IPS-NIHi7 (cell line): ENCODE data around the gene PROK2.

Experiments
- DNase-seq: peaks from one replicate; pipeline ENCODE4 v3.0.0; 2012; ENCODE audit warnings: mixed read lengths; ENCODE audit errors: extremely low spot score

PROK2 gene, protein sequence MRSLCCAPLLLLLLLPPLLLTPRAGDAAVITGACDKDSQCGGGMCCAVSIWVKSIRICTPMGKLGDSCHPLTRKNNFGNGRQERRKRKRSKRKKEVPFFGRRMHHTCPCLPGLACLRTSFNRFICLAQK

DNA sequence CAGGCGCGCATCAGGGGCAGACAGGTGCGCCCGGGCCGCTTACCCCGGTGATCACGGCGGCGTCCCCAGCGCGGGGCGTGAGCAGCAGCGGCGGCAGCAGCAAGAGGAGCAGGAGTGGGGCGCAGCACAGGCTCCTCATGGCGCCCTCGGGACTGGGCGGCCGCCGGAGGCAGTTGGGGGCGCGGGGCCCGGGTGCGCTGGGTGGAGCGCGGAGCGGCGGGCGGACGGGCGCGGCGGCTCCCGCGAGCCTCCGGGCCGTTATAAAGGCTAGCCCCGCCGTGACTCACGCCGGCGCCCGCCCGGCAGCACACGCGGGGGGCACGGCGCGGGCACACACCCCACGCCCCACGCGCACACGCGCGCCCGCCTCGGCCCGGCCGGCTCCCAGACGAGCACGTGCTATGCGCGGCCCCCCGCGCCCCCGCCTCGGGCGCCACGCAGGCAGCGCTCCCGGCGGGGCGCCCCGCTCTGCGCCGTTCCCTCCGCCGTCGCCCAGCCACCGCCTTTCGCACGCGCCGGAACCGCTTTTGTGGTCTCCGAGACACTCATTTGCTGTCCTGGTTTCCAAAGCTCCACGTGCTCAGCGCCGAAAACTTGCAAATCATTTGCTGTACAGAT lies at the start of gene PROK2:
Gene PROK2, minus strand, starts transcription at position 235 of the 618 bp plus-strand sequence. Its CDS starts 96 bp downstream, at position 139.
- DNase-seq, result peak; percentile 59

DNA sequence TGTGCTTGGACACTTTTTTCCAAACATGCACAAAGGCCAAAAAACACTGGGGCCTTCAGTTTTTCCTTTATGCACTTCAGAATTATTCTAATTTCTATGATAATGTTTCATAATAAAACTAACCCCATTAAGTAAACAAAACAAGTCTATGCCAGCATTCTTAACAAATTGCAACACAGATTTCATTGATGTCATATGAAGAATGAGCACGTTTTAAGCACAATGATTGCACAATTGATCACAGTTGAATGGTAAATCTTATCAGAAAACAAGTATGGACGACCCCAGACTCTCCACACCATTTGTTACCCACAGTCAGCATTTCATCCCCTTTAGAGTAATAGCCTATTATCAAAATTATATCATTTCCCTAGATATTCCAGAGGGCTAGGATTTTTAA lies 46.7 kb upstream of the PROK2 start:
- DNase-seq, result no peak

DNA sequence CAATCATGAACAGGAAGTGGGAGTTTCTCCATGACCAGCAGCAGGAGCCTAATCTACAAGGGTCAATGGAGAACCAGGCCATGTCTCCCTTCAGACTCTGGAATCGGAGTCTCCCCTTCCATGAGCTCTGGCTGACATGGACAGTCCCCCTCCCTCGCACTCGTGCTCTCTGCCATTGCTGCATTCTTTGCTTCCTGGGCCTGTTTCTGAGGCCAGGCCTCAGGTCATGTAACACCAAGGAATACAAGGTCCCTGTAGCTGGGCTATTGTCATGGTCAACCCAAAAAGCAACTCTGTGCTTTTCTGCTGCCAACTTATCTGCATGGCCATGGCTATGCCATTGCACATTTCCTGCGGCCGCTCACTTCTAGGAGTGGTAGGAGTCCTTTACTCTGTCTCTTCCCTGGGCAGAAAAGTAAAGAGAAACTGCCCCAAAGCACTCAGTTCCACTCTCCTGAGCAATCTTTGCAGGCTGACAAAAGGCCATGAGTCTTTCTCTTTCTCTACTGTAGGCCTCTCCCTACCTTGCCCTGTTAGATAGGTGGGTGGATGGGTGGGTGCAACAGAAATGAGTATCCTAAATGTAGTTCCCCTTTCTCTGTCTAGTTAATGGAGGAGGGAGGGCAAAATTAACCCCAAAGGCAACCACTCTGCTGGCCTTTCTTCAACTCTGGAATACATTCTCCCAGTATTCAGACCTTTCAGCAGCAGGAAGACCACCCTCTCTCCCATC lies 40.8 kb upstream of the PROK2 start:
- no peak for DNase-seq

DNA sequence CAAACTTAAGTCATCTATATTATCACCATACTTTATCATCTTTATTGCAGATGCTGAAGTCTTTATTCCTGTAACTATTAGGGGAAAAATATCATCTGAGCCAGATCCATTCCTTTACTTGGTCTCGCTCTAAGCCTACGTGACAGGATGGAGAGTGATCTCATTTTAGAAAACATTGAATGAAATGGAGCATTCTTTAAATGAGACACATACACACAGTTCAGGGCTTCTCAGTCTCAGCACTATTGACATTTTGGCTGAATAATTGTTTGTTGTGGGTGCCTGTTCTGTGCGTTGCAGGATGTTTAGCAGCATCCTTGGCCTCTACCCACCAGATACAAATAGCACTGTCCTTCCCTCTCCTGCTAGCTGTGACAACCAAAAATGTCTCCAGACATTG lies 36.2 kb upstream of the PROK2 start:
- no peak for DNase-seq

DNA sequence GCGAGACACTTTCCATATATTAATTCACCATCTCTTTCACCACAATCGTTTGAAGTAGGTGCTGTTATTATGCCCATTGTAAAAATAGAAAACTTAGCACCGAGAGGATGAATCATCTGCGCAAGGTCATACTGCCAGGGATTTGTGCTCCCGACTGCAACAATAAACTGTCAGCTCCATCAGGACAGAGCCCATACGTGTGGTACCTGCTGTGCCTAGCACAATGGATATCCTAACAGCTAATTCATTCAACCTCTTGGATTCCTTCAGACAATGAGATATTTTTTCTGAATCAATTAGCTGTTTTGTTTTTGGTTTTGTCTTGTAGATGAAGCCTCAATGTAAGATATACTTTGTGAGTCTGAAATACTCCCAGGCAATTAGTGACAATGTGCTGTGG lies 32.3 kb upstream of the PROK2 start:
- peak; percentile 26 for DNase-seq

DNA sequence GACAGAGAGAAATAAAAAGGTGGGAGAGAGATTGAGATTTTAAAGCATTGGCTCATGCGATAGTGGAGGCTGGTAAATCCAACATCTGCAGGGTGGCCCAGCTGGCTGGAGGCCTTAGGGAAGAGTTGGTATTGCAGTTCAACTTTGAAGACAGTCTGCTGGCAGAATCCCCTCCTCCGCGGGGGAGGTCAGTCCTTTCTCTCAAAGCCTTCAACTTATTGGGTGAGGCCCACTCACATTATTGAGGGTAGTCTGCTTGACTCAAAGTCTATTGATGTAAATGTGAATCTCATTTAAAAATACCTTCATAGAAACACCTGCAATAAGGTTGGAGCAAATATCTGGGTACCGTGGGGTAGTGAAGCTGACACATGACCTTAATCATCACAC lies 31.8 kb upstream of the PROK2 start:
- DNase-seq, result no peak

DNA sequence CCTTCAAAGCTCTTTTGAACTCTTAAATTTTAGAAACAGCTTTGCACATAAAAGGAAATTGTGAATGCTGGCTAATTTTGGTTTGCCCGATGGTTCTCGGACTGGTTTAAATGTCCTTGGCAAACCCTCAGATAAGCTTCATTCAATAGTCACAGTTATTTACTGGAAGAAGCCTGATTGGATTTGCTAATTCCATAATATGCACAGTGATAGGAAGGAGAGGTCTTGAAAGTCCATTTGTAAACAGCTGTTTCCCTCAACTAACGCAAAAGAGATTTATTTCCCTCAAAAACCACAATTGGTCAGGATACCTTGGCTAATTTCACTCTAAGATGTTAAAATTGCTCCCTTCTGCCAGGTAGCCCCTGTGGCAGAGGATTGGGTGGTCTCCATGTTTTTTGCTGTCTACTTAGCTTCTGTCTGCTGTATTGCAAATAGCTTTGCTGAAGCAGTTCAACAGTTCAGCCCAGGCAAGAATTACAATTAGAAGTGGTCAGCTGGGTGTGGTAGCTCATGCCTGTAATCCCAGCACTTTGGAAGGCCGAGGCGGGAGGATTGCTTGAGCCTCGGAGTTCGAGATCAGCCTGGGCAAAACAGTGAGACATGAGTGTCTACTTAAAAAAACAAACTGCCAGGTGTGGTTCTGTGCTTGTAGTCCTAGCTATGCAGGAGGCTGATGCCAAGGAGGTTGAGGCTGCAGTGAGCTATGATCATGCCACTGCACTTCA lies 30.6 kb upstream of the PROK2 start:
- DNase-seq, result no peak

DNA sequence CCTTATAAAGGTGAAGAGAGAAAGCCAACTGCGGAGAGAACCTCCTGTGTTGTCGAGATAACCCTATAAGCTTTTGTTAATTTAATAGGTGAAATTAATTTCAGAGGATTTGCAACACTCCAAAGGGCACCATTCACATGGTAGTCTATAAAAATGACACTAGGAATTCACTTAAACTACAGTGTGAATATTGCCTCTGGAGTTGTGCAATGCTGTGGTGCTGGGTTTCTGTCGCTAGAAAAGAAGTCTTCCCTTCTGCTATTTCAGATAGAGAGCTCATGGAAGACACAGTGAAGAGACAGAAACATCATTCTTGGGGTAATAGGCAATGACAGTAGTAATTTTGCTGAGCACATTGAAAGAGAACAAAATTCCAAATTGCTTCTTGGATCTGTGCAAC lies 28.8 kb upstream of the PROK2 start:
- DNase-seq, result no peak

DNA sequence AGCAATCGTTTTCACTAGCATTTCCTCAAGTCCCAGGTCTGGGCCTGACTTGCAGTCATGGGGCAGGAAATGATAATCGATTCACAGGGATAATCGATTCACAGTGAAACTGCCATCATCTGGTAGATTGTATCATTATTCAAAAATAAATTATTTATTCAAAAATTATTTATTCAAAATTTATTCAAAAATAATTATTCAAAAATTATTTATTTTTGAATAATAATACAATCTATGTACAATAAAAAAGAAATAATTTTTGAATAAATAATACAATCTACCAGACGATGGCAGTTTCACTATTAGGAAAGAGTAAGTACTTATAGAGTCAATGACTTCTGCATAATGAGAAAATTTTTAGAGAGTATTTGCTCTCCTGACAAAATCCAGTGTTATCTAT lies 28.1 kb upstream of the PROK2 start:
- DNase-seq, result no peak

DNA sequence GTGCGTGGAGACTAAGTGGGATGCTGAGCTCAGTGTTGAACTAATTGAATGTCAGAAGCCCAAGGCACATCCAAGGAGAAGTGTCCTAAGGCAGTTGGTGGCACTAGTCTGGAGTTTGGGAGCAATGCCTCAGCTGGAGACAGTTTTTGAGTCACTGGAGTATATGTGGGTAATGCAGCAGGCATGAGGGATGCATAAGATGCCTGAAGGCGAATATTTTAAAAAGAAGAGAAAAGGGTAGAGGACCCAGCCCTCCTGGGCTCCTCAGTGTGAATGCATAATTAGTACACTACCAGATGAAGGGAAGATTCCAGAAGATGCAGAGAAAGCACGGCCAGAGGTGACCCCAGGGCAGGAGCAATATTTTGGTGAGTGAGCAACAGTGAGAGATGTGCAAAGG lies 25.1 kb upstream of the PROK2 start:
- no peak for DNase-seq

DNA sequence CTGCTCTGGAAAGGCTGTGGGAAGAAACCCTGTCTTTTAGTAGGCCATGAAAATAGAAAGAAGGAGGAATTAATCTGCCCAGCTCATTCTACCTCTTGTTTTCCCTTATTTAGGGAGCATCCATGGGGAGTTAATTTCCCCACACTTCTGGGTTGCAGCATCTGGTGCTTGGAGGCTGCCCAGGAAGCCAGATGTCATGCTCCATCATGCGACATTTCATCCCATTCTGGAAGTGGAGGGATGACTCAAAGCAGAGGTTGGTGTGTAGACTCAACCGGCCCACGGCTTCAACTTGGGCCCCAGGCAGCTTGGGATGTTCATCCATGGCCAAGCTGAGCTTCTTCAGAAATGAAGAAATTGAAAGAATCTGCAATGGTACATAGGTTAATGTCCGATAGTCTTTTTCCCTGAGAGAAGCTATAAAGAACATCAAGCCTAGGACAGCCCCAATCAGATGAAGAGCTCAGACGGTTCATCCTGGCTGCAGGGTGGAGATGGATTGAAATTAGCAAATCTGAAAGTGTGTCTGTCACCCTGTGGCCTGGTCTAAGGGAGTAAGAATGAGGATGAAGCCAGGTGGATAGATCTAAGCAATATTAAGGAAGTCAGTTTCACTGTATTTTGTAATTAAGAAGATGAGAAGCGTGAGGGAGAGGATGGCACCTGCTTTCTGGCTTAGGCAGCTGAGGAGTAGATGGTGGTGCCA lies 24.5 kb upstream of the PROK2 start:
- no peak for DNase-seq

DNA sequence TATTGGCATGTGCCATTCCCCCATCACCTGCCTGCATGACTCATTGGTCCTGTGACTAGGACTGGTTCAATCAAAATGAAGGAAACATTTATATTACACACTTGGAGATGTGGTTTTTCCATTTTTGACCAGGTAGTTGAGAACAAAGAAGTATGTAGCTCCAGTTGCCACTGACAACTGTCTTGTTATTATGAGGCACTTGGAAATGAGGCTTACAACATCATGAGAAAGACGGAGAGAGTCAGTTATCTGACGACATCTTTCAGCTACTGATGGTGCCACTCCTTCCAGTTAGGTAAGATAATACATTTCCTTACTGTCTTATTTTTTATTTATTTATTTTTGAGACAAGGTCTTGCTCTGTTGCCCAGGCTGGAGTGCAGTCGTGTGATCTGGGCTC lies 21.8 kb upstream of the PROK2 start:
- DNase-seq, result no peak

DNA sequence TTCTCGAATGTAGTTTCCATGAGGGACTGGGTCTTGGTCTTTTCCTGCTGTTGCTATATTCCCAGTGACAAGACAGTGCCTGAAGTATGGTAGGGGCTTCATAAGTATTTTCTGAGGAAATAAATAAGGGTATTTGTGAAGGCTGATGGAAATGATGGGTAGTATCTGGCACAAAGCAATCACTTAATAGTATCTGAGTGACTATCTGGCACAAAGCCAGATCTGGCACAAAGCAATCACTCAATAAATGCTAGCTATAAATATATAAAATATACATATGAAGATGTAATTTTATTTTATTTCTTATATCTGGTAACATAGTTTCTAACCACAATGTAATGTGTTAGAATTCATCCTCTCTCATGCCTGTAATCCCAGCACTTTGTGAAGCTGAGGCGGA lies 20.7 kb upstream of the PROK2 start:
- DNase-seq, result no peak

DNA sequence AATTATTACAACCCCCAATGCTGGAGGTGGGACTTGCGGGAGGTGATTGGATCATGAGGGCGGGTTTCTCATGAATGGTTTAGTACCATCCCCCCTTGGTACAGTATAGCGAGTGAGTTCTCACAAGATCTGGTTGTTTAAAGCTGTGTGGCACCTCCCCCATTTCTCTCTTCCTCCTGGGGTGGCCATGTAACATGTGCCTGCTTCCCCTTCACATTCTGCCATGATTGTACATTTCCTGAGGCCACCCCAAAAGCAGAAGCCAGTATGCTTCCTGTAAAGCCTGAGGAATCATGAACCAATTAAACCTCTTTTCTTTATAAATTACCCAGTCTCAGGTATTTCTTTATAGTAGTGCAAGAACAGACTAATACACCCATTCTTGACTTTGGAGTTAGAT lies 20.3 kb upstream of the PROK2 start:
- no peak for DNase-seq

DNA sequence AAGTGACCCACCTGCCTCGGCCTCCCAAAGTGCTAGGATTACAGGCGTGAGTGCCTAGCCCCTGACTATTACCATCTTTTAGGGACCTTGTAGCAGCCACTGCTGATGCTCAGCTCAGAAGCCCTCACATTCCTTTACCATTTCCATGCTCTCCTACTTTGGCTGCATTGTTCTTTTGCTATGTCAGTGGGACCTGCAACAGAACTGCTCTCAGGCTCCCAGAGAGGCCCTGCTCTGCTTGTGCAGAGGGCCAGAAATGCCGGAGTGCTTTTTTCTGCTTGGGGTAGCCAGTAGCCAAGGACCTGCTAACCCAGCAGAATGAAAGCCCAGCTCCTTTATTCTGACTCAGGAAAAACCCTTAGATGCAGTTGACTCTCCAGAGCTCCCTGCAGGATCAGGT lies 18.3 kb upstream of the PROK2 start:
- no peak for DNase-seq

DNA sequence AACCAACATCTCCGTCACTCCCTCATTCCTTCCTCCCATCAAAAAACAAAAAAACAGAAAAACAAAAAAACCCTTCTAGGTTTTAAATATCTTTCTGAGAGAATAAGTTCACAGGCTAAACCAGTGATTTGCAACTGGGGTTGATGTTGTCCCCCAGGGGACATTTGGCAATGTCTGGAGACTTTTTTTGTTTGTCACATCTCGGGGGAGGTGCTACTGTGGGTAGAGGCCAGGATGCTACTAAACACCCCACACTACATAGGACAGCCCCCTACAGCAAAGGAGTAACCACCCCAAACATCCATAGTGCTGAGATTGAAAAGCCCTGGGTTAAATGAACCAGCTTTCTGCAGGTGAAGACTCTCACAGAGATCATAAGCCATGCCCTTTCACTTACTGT lies 17.0 kb upstream of the PROK2 start:
- DNase-seq, result no peak

DNA sequence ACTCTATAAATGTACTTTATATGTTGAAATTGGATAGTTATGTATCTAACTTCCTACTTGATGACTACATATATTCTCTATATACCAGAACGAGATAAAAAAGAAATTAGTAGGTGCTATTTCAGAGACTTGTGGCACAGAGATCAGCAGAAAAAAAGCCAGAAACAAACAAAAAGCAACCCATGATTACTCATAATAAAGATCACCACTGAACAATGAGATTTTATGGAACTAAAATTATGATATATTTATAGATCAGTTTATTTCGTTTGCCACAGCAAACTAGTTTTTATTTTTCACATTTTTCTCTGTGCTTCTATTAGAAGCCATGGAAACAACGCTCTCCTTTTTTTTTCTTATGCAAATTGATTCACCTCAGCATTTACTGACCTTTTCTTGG lies 15.1 kb upstream of the PROK2 start:
- no peak for DNase-seq

DNA sequence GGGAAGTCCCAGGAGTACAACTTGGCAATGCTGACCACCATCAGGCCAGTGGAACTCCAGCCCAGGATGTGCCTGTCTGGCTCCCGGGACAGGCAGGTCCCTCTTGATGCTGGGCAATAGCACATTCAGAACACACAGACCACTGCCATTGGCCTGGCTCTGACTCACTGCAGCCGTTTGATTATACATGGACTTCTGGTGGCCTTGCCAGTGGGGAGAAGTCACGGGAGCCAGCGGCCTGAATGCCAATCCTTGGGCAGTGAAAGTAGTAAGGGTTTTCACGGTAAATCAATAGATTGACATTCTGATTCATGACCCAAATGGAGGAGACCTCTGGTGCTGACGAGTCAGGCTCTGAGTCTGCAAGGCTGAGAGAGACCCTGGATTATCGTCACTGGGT lies 12.5 kb upstream of the PROK2 start:
- DNase-seq, result no peak

DNA sequence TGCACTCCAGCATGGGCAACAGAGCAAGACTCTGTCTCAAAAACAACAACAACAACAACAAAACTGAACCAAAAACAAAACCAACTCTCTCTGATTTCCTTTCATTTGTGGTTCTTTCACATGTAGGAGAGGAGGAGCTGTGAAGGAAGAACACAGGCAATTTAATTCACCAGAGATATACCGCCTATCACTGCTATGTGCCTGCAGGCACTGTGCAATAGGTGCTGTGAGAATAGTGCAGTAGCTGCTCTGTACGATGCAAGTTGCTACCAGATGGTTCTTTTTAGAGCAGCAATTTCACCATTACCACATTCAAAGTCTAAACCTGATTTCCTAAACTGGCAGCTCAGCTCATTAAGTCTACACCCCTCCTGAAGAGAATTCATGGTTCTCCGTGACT lies 11.3 kb upstream of the PROK2 start:
- no peak for DNase-seq

DNA sequence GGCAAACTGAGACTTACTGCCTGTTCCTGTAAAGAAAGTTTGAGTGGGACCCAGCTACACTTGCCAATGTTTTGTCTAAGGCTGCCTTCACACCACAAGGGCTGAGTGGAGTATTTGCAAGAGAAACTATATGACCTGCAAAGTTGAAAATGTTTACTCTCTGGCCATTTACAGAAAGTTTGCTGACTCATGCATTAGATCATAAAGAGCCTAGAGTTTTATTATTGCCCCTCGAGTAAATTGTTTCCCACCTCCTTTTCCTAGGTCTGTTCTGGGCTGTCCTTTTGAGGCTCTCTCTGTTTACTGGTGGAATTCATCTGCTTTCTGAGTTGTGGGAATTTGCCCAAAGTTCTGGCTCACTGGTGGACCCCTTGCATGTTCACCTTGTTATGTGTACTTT lies 6.7 kb upstream of the PROK2 start:
- no peak for DNase-seq

DNA sequence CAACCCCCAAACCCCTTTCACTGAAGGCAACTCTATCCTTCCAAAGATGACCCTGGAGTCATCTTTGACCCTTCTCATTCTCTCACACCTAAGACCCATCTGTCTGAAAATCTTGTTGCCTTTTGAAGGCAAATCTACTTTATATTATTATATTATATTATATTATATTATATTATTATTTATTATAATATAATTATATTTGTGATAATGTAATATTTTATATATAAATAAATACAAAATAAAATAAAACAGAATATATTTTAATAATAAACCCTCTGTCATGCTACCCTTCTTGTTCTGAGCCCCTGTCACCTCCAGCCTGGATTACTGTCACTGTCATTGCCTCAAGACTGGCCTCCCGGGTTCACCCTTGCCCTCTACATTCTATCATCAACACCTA lies 5.0 kb upstream of the PROK2 start:
- no peak for DNase-seq

DNA sequence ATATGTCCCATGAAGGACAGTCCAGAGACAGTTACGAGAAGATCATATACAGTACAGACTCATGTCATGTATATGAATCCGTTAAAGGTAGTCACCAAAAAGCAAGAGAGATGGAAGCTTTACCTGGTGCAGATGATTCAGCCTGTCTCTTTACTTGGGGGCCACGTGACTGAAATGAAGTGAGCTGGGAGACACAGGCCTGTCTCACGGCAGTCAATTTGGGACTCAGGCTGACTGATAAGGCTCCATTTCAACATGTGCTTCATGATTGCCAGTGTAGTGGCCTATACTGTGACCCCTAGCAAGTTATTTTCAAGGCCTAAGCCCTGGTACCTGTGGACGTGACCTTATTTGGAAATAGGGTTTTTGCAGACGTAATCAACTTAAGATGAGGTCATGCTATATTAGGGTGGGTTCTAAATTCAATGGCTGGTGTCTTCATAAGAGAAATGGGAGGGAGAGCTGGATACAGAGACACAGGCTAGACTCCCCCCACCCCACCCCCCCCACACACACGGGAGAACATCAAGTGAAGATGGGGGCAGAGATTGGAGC lies 3.0 kb upstream of the PROK2 start:
- DNase-seq, result no peak
